ENCODE measurements around the gene HERPUD2. TPM values are rescaled to one million over a fixed set of nuclear protein-coding genes. Genes with fewer than 3 reads are reported as not detected.

HERPUD2 gene
- total RNA-seq, 1 experiment from 2014 or later, result 36.4 TPM

- H3K4me1 ChIP-seq (ENCODE audit: control insufficient read depth, insufficient read depth, low read length), result no peaks in the 10 kb centered on the region
- DNase-seq (ENCODE audit: low read depth, low spot score) (no peak), ATAC-seq (no peak)
- ChIA-PET CTCF (no interaction called here), POLR2A (no interaction called here)
- in situ Hi-C loops (cut with HindIII; ENCODE audit: low pct_unique_long_range_greater_than_20kb, low sequenced_read_pairs), result no loop called here
- H3K4me3 ChIP-seq (ENCODE audit: low read depth in 2 of 2, low read length in 2 of 2), result no peak overlapping the region
- intact Hi-C loops (cut with micrococcal nuclease; ENCODE audit: unreplicated experiment), result no loop called here
- H3K9me3 ChIP-seq (ENCODE audit: control insufficient read depth, insufficient read depth, low read depth, low read length), result no peaks in the 10 kb centered on the region
- H3K36me3 ChIP-seq (ENCODE audit: control insufficient read depth, insufficient read depth, low read length), result no peaks in the 10 kb centered on the region
- no peak overlapping the region for H3K27ac ChIP-seq (ENCODE audit: low read length)
- no peak for TF ChIP-seq SIN3A (IDR thresholded peaks at IDR 0.05; ENCODE audit: borderline replicate concordance, insufficient read depth, low read depth, low read length)
- TF ChIP-seq POLR2AphosphoS5 (IDR thresholded peaks at IDR 0.05; ENCODE audit: low read depth, low read length), result no peak
- TF ChIP-seq, protein P1, sequence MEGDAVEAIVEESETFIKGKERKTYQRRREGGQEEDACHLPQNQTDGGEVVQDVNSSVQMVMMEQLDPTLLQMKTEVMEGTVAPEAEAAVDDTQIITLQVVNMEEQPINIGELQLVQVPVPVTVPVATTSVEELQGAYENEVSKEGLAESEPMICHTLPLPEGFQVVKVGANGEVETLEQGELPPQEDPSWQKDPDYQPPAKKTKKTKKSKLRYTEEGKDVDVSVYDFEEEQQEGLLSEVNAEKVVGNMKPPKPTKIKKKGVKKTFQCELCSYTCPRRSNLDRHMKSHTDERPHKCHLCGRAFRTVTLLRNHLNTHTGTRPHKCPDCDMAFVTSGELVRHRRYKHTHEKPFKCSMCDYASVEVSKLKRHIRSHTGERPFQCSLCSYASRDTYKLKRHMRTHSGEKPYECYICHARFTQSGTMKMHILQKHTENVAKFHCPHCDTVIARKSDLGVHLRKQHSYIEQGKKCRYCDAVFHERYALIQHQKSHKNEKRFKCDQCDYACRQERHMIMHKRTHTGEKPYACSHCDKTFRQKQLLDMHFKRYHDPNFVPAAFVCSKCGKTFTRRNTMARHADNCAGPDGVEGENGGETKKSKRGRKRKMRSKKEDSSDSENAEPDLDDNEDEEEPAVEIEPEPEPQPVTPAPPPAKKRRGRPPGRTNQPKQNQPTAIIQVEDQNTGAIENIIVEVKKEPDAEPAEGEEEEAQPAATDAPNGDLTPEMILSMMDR (IDR thresholded peaks at IDR 0.05), result no peak
- BruUV-seq (replicated peaks), result no TSS peak
- peaks cover 12% of the 10 kb centered on the region for H3K27me3 ChIP-seq (ENCODE audit: control insufficient read depth, insufficient read depth, low read length)
Observed at GRCh38 chr7:35726654-35727053, 31.7 kb upstream of the HERPUD2 start.

DNA sequence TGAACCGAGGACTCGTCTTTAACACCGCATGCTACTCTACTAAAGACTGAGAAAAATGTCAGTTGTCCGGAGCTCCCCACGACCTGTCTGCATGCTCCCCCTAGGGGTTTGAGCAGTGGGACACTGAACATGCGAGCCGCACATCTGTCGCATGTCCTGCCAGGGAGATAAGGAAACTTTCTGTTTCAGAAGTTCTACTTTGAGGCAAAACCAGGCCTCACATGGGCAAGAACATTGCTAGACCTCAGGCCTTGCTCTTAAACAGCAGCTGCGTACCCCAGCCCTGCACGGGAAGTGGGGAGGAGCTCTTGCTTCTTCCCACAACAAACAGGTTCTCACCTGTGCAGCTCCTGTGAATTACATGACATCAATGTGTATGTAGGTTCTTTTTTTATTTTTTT lies 30.3 kb upstream of the HERPUD2 start:
- ATAC-seq, result no peak
- H3K27ac ChIP-seq (ENCODE audit: low read length), result no peak overlapping the region
- CTCF ChIA-PET, result interaction anchor here (0.7 kb wide), 1 partner anchor 187 kb away, joined by 3 read pairs; no protein-coding TSS in a partner anchor
- no peak for DNase-seq (ENCODE audit: low read depth, low spot score)
- H3K4me3 ChIP-seq (ENCODE audit: low read depth in 2 of 2, low read length in 2 of 2), result no peak overlapping the region
- intact Hi-C loops (cut with micrococcal nuclease; ENCODE audit: unreplicated experiment), result no loop called here
- H3K27me3 ChIP-seq (ENCODE audit: control insufficient read depth, insufficient read depth, low read length), result peaks cover 15% of the 10 kb centered on the region
- H3K4me1 ChIP-seq (ENCODE audit: control insufficient read depth, insufficient read depth, low read length), result no peaks in the 10 kb centered on the region
- POLR2A ChIA-PET, result no interaction called here
- in situ Hi-C loops (cut with HindIII; ENCODE audit: low pct_unique_long_range_greater_than_20kb, low sequenced_read_pairs), result no loop called here
- H3K9me3 ChIP-seq (ENCODE audit: control insufficient read depth, insufficient read depth, low read depth, low read length), result no peaks in the 10 kb centered on the region
- no peaks in the 10 kb centered on the region for H3K36me3 ChIP-seq (ENCODE audit: control insufficient read depth, insufficient read depth, low read length)
- no TSS peak for BruUV-seq (replicated peaks)
- TF ChIP-seq TCF7L2 (IDR thresholded peaks at IDR 0.05; ENCODE audit: low read depth, low read length), result no peak
- TF ChIP-seq, protein P2, sequence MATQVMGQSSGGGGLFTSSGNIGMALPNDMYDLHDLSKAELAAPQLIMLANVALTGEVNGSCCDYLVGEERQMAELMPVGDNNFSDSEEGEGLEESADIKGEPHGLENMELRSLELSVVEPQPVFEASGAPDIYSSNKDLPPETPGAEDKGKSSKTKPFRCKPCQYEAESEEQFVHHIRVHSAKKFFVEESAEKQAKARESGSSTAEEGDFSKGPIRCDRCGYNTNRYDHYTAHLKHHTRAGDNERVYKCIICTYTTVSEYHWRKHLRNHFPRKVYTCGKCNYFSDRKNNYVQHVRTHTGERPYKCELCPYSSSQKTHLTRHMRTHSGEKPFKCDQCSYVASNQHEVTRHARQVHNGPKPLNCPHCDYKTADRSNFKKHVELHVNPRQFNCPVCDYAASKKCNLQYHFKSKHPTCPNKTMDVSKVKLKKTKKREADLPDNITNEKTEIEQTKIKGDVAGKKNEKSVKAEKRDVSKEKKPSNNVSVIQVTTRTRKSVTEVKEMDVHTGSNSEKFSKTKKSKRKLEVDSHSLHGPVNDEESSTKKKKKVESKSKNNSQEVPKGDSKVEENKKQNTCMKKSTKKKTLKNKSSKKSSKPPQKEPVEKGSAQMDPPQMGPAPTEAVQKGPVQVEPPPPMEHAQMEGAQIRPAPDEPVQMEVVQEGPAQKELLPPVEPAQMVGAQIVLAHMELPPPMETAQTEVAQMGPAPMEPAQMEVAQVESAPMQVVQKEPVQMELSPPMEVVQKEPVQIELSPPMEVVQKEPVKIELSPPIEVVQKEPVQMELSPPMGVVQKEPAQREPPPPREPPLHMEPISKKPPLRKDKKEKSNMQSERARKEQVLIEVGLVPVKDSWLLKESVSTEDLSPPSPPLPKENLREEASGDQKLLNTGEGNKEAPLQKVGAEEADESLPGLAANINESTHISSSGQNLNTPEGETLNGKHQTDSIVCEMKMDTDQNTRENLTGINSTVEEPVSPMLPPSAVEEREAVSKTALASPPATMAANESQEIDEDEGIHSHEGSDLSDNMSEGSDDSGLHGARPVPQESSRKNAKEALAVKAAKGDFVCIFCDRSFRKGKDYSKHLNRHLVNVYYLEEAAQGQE (IDR thresholded peaks at IDR 0.05; ENCODE audit: insufficient read depth in 1 of 2, low read depth in 2 of 2, low read length in 1 of 2), result no peak

- H3K9me3 ChIP-seq (ENCODE audit: control insufficient read depth, insufficient read depth, low read depth, low read length), result no peaks in the 10 kb centered on the region
- no peaks in the 10 kb centered on the region for H3K4me1 ChIP-seq (ENCODE audit: control insufficient read depth, insufficient read depth, low read length)
- no peak overlapping the region for H3K27ac ChIP-seq (ENCODE audit: low read length)
- in situ Hi-C loops (cut with HindIII; ENCODE audit: low pct_unique_long_range_greater_than_20kb, low sequenced_read_pairs), result no loop called here
- no peak for DNase-seq (ENCODE audit: low read depth, low spot score)
- no TSS peak for BruUV-seq (replicated peaks)
- H3K27me3 ChIP-seq (ENCODE audit: control insufficient read depth, insufficient read depth, low read length), result peaks cover 18% of the 10 kb centered on the region
- TF ChIP-seq SIN3A (IDR thresholded peaks at IDR 0.05; ENCODE audit: borderline replicate concordance, insufficient read depth, low read depth, low read length) (no peak), POLR2AphosphoS5 (IDR thresholded peaks at IDR 0.05; ENCODE audit: low read depth, low read length) (no peak), TCF7L2 (IDR thresholded peaks at IDR 0.05; ENCODE audit: low read depth, low read length) (no peak)
- TF ChIP-seq, protein P2 (IDR thresholded peaks at IDR 0.05; ENCODE audit: insufficient read depth in 1 of 2, low read depth in 2 of 2, low read length in 1 of 2), result no peak
- TF ChIP-seq, protein P1 (IDR thresholded peaks at IDR 0.05), result no peak
- intact Hi-C loops (cut with micrococcal nuclease; ENCODE audit: unreplicated experiment), result no loop called here
- POLR2A ChIA-PET, result no interaction called here
- no peaks in the 10 kb centered on the region for H3K36me3 ChIP-seq (ENCODE audit: control insufficient read depth, insufficient read depth, low read length)
- H3K4me3 ChIP-seq (ENCODE audit: low read depth in 2 of 2, low read length in 2 of 2), result no peak overlapping the region
- CTCF ChIA-PET, result interaction anchor here (0.6 kb wide), 1 partner anchor 110 kb away, joined by 4 read pairs; no protein-coding TSS in a partner anchor
- no peak for ATAC-seq
Observed at GRCh38 chr7:35723011-35723410, 28.1 kb upstream of the HERPUD2 start.

Measured in Panc1 (cell line).